GM21526 (cell line): ENCODE results near the gene YIPF3.

ENCODE experiments used
- ATAC-seq: cut with Tn5 transposase; IDR thresholded peaks from one replicate; pipeline ENCODE4 v1.9.1; 2021; ENCODE audit warnings: moderate library complexity; ENCODE audit not compliant: unreplicated experiment, low FRiP score

YIPF3 gene

DNA sequence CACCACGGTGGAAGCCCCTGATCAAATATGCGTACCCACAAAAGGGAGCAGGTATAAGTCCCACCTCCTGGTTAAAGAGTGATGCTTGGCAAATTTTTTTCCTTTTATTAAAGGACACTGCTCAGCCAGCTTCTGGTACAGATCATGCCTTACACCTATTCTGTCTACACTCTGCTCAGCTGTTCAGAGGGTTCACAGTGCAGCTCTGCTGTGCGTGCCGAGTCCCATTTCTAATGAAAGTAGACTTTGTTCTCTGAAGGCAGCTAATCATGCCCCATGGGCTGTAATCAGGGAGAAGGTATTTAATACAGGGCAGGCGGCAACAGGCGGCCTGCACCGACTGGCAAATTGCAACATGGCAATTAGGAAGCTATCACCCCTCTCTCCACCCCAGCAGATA, 22.9 kb downstream of the YIPF3 start:
- ATAC-seq, result no peak

DNA sequence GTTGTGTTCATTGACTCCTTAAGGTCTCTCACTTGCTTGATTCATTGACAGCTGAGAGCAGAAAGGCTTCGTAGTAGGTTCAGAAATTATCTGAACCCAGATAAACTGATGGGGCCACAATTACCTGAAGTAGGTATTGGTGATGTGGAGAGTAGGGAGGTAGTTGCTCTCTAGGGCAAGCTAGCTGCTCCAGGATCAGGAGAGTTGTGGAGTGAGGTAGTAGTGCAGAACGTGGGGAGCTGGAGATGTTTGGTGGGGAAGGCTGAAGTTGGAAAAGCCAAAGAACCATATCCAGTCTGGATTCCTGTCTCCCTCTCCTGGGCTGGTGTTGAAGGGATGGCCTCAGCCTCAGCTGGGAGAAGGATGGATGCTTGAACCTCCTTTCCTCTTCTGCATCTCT, 23.5 kb downstream of the YIPF3 start:
- ATAC-seq, result no peak

DNA sequence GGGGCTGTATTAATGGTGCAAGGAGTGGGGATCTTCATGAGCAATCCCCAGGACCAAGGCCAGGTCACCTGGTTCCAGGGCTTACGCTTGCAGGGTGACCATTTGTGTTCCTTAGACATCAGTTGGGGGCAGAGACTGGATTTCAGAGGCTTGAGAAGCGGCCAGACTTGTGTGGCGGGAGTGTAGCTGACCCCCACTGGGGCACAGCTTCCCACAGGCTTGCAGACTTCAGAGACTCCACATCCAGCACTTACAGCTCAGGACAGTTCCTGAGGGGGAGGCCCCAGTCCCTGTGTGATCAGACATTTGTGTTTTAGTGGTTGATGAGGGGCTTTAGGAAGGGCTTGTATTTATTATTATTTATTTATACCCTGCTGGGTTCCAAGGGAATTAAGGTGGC, 24.1 kb downstream of the YIPF3 start:
- no peak for ATAC-seq

DNA sequence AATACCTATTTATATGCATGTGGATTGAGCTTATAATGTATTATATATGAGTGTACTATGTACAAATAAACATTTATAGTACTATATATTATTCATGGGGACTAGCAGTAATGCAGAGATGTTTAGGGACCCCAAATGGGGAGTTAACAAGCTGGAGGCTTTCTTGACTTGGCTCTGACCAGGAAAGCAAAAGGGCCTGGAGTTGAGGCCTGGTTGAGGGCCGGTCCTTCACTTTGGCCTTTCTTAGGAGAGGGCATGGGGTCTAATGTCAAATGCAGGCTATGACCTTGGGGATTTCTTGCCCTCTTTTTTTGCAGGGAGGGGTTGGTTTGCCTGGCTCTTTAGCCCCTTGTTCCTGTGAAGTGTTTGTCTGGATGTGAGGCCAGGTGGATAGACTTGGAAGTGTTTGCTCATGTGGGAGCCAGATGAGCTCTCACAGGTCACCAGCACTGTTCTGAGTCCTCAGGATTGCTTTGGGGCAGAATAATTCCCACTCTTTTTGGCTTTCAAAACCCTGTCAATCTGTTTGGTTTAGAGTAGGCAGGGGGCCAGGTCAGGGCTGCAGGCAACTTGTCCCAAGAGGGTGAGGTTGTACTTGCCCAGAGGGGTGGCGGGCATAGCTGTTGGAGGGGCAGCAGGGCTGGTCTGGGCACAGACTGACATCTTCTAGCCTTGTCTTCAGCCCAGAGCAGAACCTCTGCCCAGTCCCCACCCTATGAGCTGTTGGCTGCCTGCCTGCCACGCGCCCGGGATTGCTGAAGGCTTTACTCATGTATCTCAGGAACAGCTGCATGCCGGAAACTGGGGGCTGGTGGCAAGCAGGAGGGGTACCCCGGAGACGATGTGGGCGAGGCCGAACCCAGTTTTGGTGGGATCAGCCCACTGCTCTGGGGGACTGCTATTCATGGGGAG, 24.7 kb downstream of the YIPF3 start:
- ATAC-seq, result no peak

DNA sequence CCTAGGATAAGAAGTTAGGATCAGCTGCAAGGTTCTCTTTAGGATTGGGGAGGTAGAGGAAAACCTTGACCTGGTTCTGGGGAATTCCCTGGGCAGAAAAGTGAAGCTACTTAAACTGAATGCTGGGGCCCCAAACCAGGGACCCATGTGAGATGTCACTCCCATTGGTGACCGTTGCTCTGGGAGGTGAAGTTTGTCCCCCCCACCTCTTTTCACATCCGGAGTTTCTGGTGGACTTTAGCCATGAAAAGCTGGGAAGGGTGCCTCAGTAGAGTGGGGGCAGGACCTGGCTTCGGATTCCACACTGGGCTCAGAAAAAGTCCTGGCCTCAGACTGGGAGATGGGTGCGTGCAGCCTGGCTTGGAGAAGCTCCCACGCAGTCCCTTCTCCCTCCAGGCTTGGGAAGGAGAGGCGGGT, 26.2 kb downstream of the YIPF3 start:
- no peak for ATAC-seq

DNA sequence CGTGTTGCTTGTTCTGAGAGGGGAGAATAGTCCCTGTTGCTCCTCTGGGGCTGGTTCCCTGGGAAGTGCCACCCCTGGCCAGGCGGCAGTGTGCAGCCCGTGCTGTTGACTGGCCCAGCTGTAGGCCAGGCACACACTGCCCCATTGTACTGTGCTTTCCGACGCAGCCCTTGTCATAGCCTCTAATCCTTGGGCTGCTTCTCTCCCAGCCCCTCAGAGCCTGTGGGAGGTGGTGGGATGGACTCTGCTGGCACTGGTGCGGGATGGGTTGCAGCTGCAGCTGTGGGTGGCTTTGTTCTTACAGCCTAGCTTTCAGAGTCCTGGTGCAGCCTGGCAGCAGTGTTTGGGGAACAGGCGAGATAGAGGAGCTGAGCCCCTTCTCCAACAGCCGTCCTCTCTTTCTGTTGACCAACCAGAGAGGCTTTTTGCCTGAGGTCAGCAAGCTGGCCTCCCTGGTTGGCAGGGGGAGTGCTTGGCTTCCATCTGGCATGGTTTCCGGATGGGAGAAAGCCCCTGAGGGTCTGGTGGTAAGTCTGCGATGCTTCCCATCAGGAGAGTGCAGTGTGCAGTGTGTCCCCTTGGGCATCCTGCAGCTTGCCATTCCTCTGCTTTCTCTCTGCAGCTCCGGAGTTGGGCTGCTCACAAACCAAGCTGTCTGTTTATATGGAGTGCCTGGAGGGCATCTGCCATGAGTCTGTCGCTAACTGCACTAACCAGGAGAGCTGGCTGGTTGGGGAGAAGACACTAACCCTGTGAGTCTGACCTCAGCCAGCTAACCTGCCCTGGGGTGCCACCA, 27.3 kb downstream of the YIPF3 start:
- ATAC-seq, result no peak

DNA sequence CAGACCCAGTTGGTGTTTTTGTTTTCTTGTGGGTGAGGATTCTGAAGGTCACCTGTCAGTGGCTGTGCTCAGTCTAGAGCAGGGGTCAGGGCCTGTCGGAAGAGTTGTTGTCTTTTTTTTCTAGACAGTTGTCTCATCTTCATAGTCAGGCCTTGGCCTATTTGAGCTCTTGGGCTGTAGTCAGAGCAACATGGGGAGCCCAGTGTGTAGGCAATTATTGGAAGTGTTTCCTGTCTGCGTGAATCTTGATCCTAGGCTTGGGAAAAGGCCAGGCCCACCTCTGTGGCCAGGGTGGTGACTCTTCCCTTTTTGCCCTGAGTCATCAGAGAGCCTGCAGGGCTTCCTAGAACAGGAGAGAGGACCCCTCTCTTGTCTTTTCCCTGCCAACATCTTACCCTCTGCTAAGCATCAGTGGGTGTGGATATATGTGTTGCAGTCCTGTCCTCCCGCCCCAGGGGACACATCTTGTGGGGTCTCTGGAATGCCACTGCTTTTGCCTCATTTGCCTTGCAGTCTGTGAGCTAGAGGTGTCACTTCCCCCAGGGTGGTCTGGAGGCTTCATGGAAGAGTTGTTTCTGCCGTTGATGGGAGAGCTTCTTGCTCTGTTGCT, 28.0 kb downstream of the YIPF3 start:
- ATAC-seq, result no peak

DNA sequence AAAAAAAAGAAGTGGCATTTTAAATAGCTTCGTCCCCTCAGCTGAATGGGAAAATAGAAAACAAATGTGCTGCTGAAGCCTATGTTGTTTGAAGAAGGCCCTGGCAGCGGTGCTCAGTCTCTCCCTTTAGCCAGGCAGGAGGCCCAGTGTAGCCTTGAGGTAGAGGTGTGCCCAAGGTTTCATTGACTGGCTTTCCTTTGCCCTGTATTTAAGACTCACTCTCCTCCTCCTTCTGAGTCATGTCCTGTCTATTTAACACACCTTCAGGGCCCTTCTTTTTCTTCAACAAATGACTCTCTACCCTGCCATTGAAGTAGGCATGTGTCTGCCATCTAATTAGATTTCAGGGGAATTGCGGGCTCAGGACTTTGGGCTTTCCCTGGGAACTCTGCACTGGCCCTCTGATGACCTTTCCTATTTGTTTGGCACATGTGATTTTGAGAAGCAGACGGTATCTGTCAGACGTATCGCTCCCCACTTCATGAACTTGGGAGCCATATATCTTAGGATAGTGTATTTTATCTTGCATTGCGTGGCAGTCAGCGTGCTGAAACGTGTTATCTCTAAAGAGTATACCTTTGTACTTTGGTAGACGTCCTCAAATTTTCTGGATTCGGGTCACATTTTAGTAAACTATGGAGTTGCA, 35.0 kb downstream of the YIPF3 start:
- no peak for ATAC-seq

DNA sequence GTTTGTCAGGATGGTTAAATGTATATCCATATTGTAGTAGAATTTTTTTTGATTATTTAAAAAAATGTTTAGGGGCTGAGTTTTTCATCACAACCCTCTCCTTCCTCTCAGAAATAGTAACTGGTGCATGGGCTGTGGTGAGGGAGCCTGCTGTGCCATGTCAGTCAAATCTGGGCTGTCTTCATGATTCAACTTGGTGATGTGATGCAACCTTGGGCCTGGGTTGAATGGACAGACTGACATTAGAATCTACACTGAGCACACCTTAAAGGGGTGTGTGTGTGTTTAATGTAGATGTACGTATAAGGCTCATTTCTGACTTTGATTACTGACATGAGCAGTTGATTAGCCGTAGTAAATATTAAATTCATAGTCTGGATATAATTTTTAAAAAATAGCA, 35.7 kb downstream of the YIPF3 start:
- no peak for ATAC-seq

DNA sequence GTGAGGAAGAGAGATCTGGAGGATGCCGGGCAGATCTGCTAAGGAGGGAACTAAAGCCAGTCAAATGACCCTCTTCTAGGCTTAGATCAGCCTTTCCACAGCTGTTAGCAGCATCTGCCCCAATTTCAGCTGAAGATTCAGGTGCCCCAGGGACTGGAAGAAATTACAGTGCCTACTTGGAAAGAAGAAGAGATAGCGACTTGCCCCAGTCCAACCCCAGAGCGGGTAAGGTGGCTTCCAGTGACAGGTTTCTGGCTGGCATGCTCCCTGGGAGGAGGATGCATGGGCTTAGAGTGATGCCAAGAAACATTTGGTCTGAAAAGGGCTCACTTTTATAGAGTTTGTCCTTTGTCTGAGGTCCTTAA, 38.7 kb downstream of the YIPF3 start:
- no peak for ATAC-seq

DNA sequence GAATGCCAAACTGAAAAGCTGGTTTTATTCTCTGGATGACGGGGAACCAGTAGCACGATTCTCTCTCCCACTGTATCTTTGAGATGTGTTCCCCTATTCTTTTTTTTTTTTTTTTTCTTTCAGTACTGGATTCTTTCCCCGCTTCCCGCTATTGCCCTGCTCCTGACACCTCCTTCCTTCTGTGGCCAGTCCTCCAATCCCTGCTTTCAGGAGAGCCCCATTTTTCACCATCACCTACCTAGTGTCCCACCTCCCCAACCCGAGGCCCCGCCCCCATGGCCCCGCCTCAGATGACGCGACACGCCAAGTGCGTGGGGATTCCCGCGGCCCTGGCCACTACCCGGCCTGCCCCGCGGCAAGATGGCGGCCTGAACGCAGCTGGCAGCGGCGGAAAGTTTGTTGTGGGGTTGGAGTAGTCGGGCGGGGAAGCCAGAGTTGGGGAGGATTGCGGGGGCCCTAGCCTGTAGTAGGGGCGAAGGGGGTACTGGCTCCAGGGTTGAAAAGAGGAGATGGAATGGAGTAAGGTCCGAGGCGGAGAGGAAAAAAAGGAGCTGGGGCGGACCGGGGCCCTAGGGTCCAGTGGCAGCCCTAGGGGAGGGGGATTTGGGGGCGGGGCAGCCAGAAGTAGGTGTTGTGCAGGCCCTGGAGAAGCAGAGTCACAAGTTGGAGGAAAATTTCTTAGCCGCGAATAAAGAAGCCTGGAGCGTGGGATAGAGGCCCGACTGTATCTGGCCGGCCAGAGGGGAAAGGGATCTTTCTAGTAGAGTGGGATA, 39.3 kb downstream of the YIPF3 start, which contains the start of gene TJAP1:
Gene TJAP1 (plus strand): TSS at position 336 of the 773 bp plus-strand sequence. CDS start 21,432 bp downstream, outside the sequence.
- ATAC-seq, result peak; percentile 91

DNA sequence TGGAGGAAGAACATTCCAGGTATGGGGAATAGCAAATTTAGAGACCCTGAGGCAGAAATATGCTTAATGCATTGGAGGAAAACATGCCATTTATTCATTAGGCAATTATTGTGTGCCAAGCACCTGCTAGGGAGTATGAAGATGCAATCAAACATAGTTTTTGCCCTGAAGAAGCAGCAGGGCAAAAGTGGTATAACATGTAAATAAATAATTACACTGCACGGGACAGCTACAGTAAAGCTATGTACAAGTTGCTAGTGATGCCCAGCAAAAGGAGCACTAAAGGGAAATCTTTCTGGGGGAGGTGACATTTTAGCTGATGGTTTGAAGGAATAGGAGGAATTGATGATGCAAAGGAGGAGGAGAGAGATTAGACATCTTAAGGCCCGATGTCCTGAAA, 40.0 kb downstream of the YIPF3 start:
- ATAC-seq, result no peak

DNA sequence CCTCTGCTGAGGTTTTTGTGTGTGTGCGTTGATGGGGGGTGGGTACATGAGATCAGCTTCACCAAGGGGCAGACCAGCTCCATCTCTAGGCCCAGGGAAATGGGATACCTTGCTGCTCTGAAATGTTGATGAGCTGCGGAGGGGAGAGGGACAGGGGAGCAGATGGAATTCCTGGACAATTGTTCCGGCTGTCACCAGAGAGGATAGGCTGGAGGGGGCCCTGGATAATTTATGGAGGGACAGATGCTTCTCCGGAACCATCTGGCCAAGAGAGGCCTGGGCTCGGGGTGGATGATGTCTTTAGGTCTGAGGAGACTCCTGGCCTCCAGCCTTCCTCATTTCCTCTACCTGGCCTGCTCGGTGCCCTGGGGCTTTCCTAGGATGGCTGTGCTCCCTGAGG, 41.2 kb downstream of the YIPF3 start:
- ATAC-seq, result no peak

DNA sequence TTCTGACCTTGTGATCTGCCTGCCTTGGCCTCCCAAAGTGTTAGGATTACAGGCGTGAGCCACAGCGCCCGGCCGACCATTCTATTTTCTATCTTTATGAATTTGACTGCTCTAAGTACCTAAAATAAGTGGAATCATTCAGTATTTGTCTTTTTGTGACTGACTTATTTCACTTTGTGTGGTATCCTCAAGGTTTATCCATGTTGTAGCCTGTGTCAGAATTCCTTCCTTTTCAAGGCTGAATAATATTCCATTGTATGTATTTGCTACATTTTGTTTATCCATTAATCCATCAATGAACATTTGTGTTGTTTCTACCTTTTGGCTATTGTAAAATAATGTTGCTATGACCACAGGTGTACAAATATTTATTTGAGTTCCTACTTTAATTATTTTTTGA, 44.2 kb downstream of the YIPF3 start:
- no peak for ATAC-seq

DNA sequence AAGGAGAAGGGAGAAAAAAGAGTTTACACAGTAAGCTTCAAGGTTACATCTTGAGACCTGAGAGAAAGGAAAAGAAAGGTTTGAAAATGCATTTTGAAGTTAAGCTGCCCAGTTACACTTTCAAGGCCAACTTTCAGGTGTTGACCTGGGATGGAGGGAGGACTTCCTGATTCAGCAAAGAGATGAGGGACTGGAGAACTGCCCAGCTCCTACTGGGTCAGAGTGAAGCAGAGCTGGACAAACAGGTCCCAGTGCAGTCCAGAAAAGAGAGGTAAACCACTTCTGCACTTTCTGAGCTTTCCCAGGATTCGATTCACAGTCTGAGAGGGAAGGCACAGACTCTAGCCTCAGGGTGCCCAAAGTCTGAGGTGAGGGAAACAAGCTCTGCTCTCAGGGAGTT, 45.3 kb downstream of the YIPF3 start:
- ATAC-seq, result no peak

DNA sequence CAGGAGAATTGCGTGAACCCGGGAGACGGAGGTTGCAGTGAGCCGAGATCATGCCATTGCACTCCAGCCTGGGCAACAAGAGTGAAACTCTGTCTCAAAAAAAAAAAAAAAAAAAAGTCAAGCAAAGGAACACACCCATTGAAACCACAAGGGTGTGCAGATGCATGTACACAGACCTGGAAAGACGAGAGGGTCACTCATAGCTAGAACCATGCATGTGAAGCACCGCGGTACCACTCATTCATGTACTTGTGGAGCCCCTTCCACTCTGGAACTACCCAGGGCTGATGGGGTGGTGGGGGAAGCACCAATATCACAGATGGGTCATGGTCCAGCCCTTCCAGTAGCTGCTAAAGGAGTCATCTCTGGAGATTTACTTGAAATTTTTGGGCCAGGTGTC, 46.8 kb downstream of the YIPF3 start:
- no peak for ATAC-seq

DNA sequence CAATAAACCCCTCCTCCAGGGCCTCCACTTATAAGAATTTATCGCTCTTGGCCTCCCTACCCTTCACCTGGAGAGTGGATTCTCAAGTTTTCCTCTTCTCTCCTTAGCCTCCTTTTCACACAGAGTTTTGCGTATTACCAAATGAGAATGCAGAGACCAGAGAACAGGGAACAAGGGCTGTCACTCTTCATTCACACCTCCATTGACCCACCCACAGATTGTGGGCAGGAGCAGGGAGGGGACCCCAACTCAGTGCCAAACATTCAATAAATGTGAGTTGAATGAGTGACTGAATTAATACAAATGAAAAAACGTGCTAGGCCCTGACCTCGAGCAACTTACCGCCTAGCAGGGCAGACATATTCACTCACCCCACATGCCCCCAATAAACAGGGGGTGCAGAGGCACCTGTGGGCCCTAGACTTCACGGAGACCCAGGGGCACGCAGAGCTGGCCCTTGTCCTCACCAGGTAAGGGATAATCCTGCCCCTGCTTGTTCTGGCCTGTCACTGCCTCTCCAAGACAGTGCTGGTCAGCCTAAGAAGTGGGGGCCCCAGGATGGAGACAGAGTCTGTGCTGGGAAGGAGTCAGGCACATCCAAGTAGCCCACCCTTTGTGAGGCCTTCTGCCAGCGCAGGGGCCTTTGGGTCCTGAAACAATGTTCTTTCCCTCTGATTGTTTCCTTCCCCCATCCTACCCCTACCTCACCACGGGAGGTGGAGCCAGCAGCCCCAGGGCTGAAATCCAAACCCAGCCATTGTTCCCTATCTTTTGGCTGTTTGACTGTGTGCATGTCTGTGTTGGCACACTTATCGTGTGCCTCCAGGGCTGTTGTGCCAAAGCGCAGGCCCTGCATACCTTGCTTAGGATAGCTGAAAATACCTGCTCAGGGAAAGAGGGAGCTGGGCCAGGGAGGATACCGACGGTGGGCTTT, 47.7 kb downstream of the YIPF3 start:
- no peak for ATAC-seq

DNA sequence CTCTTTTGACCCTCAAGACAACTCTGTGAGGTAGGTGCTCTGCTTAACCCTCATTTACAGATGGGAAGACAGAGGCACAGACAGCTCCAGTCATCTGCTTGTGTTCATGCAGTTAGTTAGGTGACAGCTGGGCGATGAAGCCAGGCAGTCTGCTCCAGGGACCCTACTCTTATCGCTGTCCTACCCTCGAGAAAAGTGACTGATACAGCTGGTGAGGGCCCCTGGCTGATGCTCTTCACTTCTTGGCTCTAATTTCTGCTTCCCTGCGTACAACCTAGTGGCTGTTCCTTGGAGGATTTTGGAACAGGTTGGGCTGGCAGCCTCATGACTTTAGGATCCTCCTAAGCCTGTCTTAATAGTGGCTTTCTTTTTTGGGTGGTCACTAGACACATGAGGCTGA, 48.5 kb downstream of the YIPF3 start:
- no peak for ATAC-seq

DNA sequence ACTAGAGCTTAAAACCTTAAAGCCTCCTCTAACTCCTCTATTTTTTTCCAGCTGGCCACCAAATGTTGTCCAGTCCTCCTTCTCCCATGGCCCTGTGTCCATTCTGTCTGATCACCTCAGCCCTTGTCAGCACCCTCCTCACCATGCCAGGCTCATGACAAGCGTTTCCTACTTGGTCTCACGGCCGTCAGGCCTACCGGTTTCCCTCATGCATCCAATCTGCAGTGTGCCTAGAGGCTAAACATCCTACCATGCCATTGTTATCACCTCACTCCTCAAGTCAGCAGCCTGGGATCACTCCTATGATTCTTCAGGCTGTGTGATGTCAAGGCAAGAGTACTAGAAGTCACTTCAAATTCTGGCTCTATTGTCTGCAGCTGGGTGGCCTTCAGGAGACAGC, 49.0 kb downstream of the YIPF3 start:
- no peak for ATAC-seq
